Measurements from ENCODE around the gene PATL2.
"Not testable (repeated sequence)": the region's sequence is repeated elsewhere in the genome, so short reads cannot be mapped to it uniquely, and the experiment has no call there.

Gene PATL2

GRCh38 chr15:44719293-44719999 is 8.3 kb upstream of the PATL2 start:
- DNase-seq = peak; percentile 50

DNA sequence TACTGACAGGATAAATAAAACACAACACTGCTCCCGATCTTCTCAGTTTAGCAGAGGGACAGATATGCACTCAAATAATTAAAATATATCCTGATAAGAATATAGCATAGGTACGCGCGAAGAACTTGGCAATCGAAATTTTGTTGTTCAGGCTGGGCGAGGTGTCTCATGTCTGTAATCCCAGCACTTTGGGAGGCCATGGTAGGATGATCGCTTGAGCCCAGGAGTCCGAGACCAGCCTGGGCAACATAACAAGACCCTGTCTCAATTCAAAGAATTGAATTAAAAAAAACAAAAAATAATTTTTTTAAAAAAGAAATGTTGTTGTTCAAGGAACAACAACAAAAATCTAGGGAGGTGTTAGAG is 7.8 kb upstream of the PATL2 start:
- no peak for DNase-seq

- DNase-seq = peak; percentile 29
Observed at GRCh38 chr15:44718180-44718926, 7.2 kb upstream of the PATL2 start.

DNA sequence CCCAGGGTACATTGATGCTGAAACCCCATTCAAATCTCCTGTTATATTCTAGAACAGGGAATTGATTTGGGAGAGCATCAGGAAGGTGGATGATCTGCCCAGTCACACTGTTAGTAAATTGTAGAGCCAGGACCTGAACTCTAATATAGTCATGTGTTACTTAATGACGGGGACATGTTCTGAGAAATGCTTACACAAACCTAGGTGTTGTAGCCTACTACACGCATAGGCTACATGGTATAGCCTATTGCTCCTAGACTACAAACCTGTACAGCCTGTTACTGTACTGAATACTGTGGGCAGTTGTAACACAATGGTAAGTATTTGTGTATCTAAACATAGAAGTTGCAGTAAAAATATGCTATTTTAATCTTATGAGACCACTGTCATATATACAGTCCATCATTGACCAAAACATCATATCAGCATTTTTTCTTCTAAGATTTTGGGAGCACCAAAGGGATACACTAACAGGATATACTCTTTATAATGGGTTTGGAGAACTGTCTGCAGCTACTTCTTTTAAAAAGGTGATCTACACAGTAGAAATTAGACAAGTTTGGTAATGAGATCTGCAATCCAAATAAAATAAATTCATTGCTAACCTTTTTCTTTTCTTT is 6.0 kb upstream of the PATL2 start:
- no peak for DNase-seq

- DNase-seq = no peak
Observed at GRCh38 chr15:44715797-44716334, 4.7 kb upstream of the PATL2 start.

DNA sequence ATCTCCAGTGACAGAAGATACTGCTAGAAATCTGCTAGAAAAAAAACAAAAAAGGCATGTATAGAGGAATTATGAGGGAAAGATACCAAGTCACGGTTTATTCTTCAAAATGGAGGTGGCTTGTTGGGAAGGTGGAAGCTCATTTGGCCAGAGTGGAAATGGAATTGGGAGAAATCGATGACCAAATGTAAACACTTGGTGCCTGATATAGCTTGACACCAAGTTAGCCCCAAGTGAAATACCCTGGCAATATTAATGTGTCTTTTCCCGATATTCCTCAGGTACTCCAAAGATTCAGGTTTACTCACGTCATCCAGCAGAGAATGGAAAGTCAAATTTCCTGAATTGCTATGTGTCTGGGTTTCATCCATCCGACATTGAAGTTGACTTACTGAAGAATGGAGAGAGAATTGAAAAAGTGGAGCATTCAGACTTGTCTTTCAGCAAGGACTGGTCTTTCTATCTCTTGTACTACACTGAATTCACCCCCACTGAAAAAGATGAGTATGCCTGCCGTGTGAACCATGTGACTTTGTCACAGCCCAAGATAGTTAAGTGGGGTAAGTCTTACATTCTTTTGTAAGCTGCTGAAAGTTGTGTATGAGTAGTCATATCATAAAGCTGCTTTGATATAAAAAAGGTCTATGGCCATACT is 4.1 kb upstream of the PATL2 start:
- DNase-seq = no peak

DNA sequence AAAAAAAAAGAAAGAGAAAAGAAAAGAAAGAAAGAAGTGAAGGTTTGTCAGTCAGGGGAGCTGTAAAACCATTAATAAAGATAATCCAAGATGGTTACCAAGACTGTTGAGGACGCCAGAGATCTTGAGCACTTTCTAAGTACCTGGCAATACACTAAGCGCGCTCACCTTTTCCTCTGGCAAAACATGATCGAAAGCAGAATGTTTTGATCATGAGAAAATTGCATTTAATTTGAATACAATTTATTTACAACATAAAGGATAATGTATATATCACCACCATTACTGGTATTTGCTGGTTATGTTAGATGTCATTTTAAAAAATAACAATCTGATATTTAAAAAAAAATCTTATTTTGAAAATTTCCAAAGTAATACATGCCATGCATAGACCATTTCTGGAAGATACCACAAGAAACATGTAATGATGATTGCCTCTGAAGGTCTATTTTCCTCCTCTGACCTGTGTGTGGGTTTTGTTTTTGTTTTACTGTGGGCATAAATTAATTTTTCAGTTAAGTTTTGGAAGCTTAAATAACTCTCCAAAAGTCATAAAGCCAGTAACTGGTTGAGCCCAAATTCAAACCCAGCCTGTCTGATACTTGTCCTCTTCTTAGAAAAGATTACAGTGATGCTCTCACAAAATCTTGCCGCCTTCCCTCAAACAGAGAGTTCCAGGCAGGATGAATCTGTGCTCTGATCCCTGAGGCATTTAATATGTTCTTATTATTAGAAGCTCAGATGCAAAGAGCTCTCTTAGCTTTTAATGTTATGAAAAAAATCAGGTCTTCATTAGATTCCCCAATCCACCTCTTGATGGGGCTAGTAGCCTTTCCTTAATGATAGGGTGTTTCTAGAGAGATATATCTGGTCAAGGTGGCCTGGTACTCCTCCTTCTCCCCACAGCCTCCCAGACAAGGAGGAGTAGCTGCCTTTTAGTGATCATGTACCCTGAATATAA is 2.2 kb upstream of the PATL2 start:
- DNase-seq = no peak

GRCh38 chr15:44712346-44713005 is 1.4 kb upstream of the PATL2 start:
- peak; percentile 62 for DNase-seq

- peak; percentile 62 for DNase-seq
Observed at GRCh38 chr15:44711743-44712345, 721 bp upstream of the PATL2 start.

DNA sequence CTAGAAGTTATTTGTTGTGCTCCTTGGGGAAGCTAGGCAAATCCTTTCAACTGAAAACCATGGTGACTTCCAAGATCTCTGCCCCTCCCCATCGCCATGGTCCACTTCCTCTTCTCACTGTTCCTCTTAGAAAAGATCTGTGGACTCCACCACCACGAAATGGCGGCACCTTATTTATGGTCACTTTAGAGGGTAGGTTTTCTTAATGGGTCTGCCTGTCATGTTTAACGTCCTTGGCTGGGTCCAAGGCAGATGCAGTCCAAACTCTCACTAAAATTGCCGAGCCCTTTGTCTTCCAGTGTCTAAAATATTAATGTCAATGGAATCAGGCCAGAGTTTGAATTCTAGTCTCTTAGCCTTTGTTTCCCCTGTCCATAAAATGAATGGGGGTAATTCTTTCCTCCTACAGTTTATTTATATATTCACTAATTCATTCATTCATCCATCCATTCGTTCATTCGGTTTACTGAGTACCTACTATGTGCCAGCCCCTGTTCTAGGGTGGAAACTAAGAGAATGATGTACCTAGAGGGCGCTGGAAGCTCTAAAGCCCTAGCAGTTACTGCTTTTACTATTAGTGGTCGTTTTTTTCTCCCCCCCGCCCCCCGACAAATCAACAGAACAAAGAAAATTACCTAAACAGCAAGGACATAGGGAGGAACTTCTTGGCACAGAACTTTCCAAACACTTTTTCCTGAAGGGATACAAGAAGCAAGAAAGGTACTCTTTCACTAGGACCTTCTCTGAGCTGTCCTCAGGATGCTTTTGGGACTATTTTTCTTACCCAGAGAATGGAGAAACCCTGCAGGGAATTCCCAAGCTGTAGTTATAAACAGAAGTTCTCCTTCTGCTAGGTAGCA is 657 bp downstream of the PATL2 start:
- peak; percentile 40 for DNase-seq

GRCh38 chr15:44706946-44707636 is 4.0 kb downstream of the PATL2 start:
- no peak for DNase-seq

GRCh38 chr15:44706401-44706800 is 4.7 kb downstream of the PATL2 start:
- DNase-seq = no peak

DNA sequence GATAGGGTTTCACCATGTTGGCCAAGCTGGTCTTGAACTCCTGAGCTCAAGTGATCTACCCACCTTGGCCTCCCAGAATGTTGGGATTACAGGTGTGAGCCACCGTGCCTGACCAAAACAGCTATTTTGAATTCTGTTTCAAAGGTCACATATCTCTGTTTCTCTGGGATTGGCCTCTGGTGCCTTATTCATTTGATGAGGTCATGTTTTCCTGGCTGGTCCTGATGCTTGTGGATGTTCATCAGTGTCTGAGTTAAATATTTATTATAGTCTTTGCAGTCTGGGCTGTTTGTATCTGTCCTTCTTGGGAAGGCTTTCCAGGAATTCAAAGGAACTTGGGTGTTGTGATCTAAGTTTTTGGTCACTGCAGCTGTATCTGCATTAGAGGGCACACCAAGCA is 5.1 kb downstream of the PATL2 start:
- no peak for DNase-seq

GRCh38 chr15:44700676-44701075 is 10.4 kb downstream of the PATL2 start:
- DNase-seq = not testable (repeated sequence)

- no peak for DNase-seq
Observed at GRCh38 chr15:44698641-44699040, 12.5 kb downstream of the PATL2 start.

GRCh38 chr15:44697014-44697413 is 14.1 kb downstream of the PATL2 start:
- DNase-seq = no peak

- no peak for DNase-seq
Observed at GRCh38 chr15:44695294-44695693, 15.8 kb downstream of the PATL2 start.

- no peak for DNase-seq
Observed at GRCh38 chr15:44694416-44694815, 16.7 kb downstream of the PATL2 start.

GRCh38 chr15:44692659-44693058 is 18.5 kb downstream of the PATL2 start:
- DNase-seq = no peak

All from activated CD8-positive, alpha-beta memory T cell treated with anti-CD3 and anti-CD28 coated beads, Interleukin-2, amount 50 U/mL, for 4 hours (primary cell).